ENCODE results near the gene ATP11A.

The ATP11A gene

GRCh38 chr13:112912726-112913440 is 223.0 kb downstream of the ATP11A start:
- no peak for TF ChIP-seq CTCF (IDR thresholded peaks at IDR 0.05; ENCODE audit: low read length)
- no peak for TF ChIP-seq EZH2 (optimal IDR thresholded peaks at IDR 0.05; ENCODE audit: low read depth, low read length)
- no peak for TF ChIP-seq EZH2phosphoT487 (IDR thresholded peaks at IDR 0.05; ENCODE audit: low read length)
- Histone ChIP-seq H3K4me2 (ENCODE audit: low read depth, low read length) (no peak overlapping the region), H3K4me3 (ENCODE audit: low read length) (no peak overlapping the region), H3K9ac (ENCODE audit: low read length) (no peak overlapping the region), H3K9me2 (replicated peaks; ENCODE audit: insufficient read depth, low read length) (no peaks in the 10 kb centered on the region), H3K36me3 (replicated peaks; ENCODE audit: insufficient read depth, low read length) (no peaks in the 10 kb centered on the region), H4K20me1 (ENCODE audit: insufficient read depth, low read length) (no peaks in the 10 kb centered on the region), H3K27me3 (replicated peaks; ENCODE audit: insufficient read depth, low read length) (peaks cover 24% of the 10 kb centered on the region), H3K79me2 (ENCODE audit: low read length) (no peaks in the 10 kb centered on the region), H3K9me3 (replicated peaks; ENCODE audit: insufficient read depth, low read length) (no peaks in the 10 kb centered on the region), H3K4me1 (ENCODE audit: low read length) (no peaks in the 10 kb centered on the region), H2AFZ (ENCODE audit: low read length) (no peak overlapping the region), H3F3A (ENCODE audit: insufficient read depth, low read length) (no peaks in the 10 kb centered on the region), H3K27ac (ENCODE audit: low read length) (no peak overlapping the region)
- DNase-seq: no peak

GRCh38 chr13:112916296-112916695 is 226.5 kb downstream of the ATP11A start:
- DNase-seq: no peak
- TF ChIP-seq EZH2phosphoT487 (IDR thresholded peaks at IDR 0.05; ENCODE audit: low read length): no peak
- no peak for TF ChIP-seq CTCF (IDR thresholded peaks at IDR 0.05; ENCODE audit: low read length)
- no peak for TF ChIP-seq EZH2 (optimal IDR thresholded peaks at IDR 0.05; ENCODE audit: low read depth, low read length)
- Histone ChIP-seq H3K27me3 (replicated peaks; ENCODE audit: insufficient read depth, low read length) (peaks cover 29% of the 10 kb centered on the region), H3K36me3 (replicated peaks; ENCODE audit: insufficient read depth, low read length) (no peaks in the 10 kb centered on the region), H3K79me2 (ENCODE audit: low read length) (no peaks in the 10 kb centered on the region), H3K27ac (ENCODE audit: low read length) (no peak overlapping the region), H2AFZ (ENCODE audit: low read length) (no peak overlapping the region), H3K9me3 (replicated peaks; ENCODE audit: insufficient read depth, low read length) (no peaks in the 10 kb centered on the region), H3K9me2 (replicated peaks; ENCODE audit: insufficient read depth, low read length) (no peaks in the 10 kb centered on the region), H3K4me2 (ENCODE audit: low read depth, low read length) (no peak overlapping the region), H3K4me1 (ENCODE audit: low read length) (no peaks in the 10 kb centered on the region), H3K9ac (ENCODE audit: low read length) (no peak overlapping the region), H3K4me3 (ENCODE audit: low read length) (no peak overlapping the region), H4K20me1 (ENCODE audit: insufficient read depth, low read length) (no peaks in the 10 kb centered on the region), H3F3A (ENCODE audit: insufficient read depth, low read length) (no peaks in the 10 kb centered on the region)

- Histone ChIP-seq H3K9ac (ENCODE audit: low read length) (no peak overlapping the region), H3K9me3 (replicated peaks; ENCODE audit: insufficient read depth, low read length) (no peaks in the 10 kb centered on the region), H3F3A (ENCODE audit: insufficient read depth, low read length) (no peaks in the 10 kb centered on the region), H3K4me1 (ENCODE audit: low read length) (no peaks in the 10 kb centered on the region), H2AFZ (ENCODE audit: low read length) (no peak overlapping the region), H3K9me2 (replicated peaks; ENCODE audit: insufficient read depth, low read length) (no peaks in the 10 kb centered on the region), H3K27ac (ENCODE audit: low read length) (no peak overlapping the region), H4K20me1 (ENCODE audit: insufficient read depth, low read length) (no peaks in the 10 kb centered on the region), H3K36me3 (replicated peaks; ENCODE audit: insufficient read depth, low read length) (no peaks in the 10 kb centered on the region), H3K79me2 (ENCODE audit: low read length) (no peaks in the 10 kb centered on the region), H3K4me2 (ENCODE audit: low read depth, low read length) (no peak overlapping the region), H3K4me3 (ENCODE audit: low read length) (no peak overlapping the region), H3K27me3 (replicated peaks; ENCODE audit: insufficient read depth, low read length) (peaks cover 30% of the 10 kb centered on the region)
- DNase-seq: no peak
- TF ChIP-seq EZH2 (optimal IDR thresholded peaks at IDR 0.05; ENCODE audit: low read depth, low read length) (no peak), EZH2phosphoT487 (IDR thresholded peaks at IDR 0.05; ENCODE audit: low read length) (no peak), CTCF (IDR thresholded peaks at IDR 0.05; ENCODE audit: low read length) (no peak)
Observed at GRCh38 chr13:112917056-112917664, 227.3 kb downstream of the ATP11A start.
